Measurements from ENCODE around the gene SPEM1. TPM values are rescaled to one million over a fixed set of nuclear protein-coding genes. Genes with fewer than 3 reads are reported as not detected.
"Not testable (repeated sequence)": the region's sequence is repeated elsewhere in the genome, so short reads cannot be mapped to it uniquely, and the experiment has no call there.

SPEM1 gene
- total RNA-seq, 1 experiment from 2014 or later: not detected

DNA sequence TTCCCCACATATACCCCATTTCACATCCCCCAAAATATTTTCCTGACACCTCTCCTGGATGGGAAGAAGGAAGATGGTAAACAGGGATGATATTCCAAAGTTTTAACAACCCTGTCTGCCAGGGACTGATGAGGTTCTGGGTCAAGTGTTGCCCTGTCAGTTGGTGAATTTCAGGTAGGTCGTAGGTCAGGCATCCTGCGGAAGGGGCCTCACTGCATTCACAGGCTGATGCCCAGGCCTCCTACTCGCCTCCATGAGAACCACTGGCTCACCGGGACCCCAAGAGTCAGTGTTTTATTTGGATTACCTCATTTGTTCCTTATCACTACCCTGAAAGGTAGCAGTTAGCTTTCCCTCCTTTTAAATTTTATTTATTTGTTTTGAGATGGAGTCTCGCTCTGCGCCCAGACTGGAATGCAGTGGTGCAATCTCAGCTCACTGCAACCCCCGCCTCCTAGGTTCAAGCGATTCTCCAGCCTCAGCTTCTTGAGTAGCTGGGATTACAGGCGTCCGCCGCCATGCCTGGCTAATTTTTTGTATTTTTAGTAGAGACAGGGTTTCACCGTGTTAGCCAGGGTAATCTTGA is 48.8 kb downstream of the SPEM1 start:
- Histone ChIP-seq H3K9me3 (no peaks in the 10 kb centered on the region), H3K27me3 (no peaks in the 10 kb centered on the region), H3K36me3 (peaks cover 3% of the 10 kb centered on the region; the same call in 1 of the 2 replicates), H3K4me3 (no peak overlapping the region)
- no peak for DNase-seq

DNA sequence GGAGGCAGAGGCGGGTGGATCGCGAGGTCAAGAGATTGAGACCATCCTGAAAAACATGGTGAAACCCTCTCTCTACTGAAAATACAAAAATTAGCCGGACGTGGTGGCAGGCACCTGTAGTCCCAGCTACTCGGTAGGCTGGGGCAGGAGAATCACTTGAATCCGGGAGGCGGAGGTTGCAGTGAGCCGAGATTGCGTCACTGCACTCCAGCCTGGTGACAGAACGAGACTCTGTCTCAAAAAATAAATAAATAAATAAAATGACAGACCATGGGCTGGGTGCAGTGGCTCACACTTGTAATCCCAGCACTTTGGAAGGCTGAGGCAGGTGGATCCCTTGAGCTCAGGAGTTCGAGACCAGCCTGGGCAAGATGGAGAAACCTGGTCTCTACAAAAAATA is 49.7 kb downstream of the SPEM1 start:
- not testable (repeated sequence) for H3K36me3 ChIP-seq, DNase-seq, H3K9me3 ChIP-seq, H3K27me3 ChIP-seq, H3K4me3 ChIP-seq

DNA sequence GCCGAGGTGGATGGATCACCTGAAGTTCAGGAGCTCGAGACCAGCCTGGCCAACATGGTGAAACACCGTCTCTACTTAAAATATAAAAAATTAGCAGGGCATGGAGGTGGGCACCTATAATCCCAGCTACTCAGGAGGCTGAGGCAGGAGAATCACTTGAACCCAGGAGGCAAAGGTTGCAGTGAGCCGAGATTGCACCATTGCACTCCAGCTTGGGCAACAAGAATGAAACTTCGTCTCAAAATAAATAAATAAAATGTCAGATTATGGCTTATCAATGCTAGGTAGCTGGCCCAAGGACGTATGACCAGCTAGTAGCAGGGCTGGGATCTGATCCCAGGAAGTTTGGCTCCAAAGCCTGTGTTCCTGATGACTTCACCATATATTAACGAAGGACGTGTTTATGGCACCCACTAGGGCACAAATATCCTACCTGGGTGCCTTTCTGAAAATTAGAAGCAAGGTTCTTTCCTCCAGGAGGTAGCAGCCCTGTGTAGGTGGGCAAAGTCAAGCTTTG is 50.4 kb downstream of the SPEM1 start:
- H3K27me3 ChIP-seq, DNase-seq, H3K36me3 ChIP-seq, H3K4me3 ChIP-seq, H3K9me3 ChIP-seq: not testable (repeated sequence)

Other genes with a start within 250 kb of the SPEM1 start
- gene ASGR1, start 241.0 kb upstream of the SPEM1 start, total RNA-seq (2014; rRNA removed; shearing (Covaris generic); ENCODE audit: low replicate concordance): 0.13 TPM in 1 of 2 replicates, not detected in the other
- 7.5 and 15.3 TPM in 2 replicates for gene DLG4, start 200.5 kb upstream of the SPEM1 start, total RNA-seq (2014; rRNA removed; shearing (Covaris generic); ENCODE audit: low replicate concordance)
- gene ACADVL, start 200.4 kb upstream of the SPEM1 start, total RNA-seq (2014; rRNA removed; shearing (Covaris generic); ENCODE audit: low replicate concordance): 240 and 427 TPM in 2 replicates
- 11.5 and 26.2 TPM in 2 replicates for gene DVL2, start 185.8 kb upstream of the SPEM1 start, total RNA-seq (2014; rRNA removed; shearing (Covaris generic); ENCODE audit: low replicate concordance)
- gene PHF23, start 180.9 kb upstream of the SPEM1 start, total RNA-seq (2014; rRNA removed; shearing (Covaris generic); ENCODE audit: low replicate concordance): 34.4 and 62.7 TPM in 2 replicates
- gene GABARAP, start 177.9 kb upstream of the SPEM1 start, total RNA-seq (2014; rRNA removed; shearing (Covaris generic); ENCODE audit: low replicate concordance): 36.7 and 148 TPM in 2 replicates
- gene CTDNEP1, start 168.6 kb upstream of the SPEM1 start, total RNA-seq (2014; rRNA removed; shearing (Covaris generic); ENCODE audit: low replicate concordance): 7.8 and 24.7 TPM in 2 replicates
- 24.1 and 36.4 TPM in 2 replicates for gene ELP5, start 168.1 kb upstream of the SPEM1 start, total RNA-seq (2014; rRNA removed; shearing (Covaris generic); ENCODE audit: low replicate concordance)
- gene CLDN7, start 157.8 kb upstream of the SPEM1 start, total RNA-seq (2014; rRNA removed; shearing (Covaris generic); ENCODE audit: low replicate concordance): not detected in 2 replicates
- gene SLC2A4, start 138.6 kb upstream of the SPEM1 start, total RNA-seq (2014; rRNA removed; shearing (Covaris generic); ENCODE audit: low replicate concordance): not detected in 2 replicates
- gene YBX2, start 125.7 kb upstream of the SPEM1 start, total RNA-seq (2014; rRNA removed; shearing (Covaris generic); ENCODE audit: low replicate concordance): 6.2 and 6.5 TPM in 2 replicates
- gene EIF5A, start 112.7 kb upstream of the SPEM1 start, total RNA-seq (2014; rRNA removed; shearing (Covaris generic); ENCODE audit: low replicate concordance): 1,208 and 1,396 TPM in 2 replicates
- gene GPS2, start 105.0 kb upstream of the SPEM1 start, total RNA-seq (2014; rRNA removed; shearing (Covaris generic); ENCODE audit: low replicate concordance): 37.3 and 55.3 TPM in 2 replicates
- gene NEURL4, start 91.0 kb upstream of the SPEM1 start, total RNA-seq (2014; rRNA removed; shearing (Covaris generic); ENCODE audit: low replicate concordance): 8.5 and 11.7 TPM in 2 replicates
- 0.20 TPM in 1 of 2 replicates, not detected in the other for gene ACAP1, start 83.8 kb upstream of the SPEM1 start, total RNA-seq (2014; rRNA removed; shearing (Covaris generic); ENCODE audit: low replicate concordance)
- 5.0 and 6.5 TPM in 2 replicates for gene KCTD11, start 68.2 kb upstream of the SPEM1 start, total RNA-seq (2014; rRNA removed; shearing (Covaris generic); ENCODE audit: low replicate concordance)
- not detected in 2 replicates for gene TMEM95, start 65.2 kb upstream of the SPEM1 start, total RNA-seq (2014; rRNA removed; shearing (Covaris generic); ENCODE audit: low replicate concordance)
- not detected in 2 replicates for gene TNK1, start 39.2 kb upstream of the SPEM1 start, total RNA-seq (2014; rRNA removed; shearing (Covaris generic); ENCODE audit: low replicate concordance)
- gene PLSCR3, start 25.8 kb upstream of the SPEM1 start, total RNA-seq (2014; rRNA removed; shearing (Covaris generic); ENCODE audit: low replicate concordance): 2.8 and 7.3 TPM in 2 replicates
- 3.6 and 52.0 TPM in 2 replicates for gene TMEM256, start 16.2 kb upstream of the SPEM1 start, total RNA-seq (2014; rRNA removed; shearing (Covaris generic); ENCODE audit: low replicate concordance)
- gene NLGN2, start 12.5 kb upstream of the SPEM1 start, total RNA-seq (2014; rRNA removed; shearing (Covaris generic); ENCODE audit: low replicate concordance): 0.54 and 1.0 TPM in 2 replicates
- gene SPEM2, start 5.3 kb downstream of the SPEM1 start, total RNA-seq (2014; rRNA removed; shearing (Covaris generic); ENCODE audit: low replicate concordance): not detected in 2 replicates
- not detected in 2 replicates for gene SPEM3, start 8.5 kb downstream of the SPEM1 start, total RNA-seq (2014; rRNA removed; shearing (Covaris generic); ENCODE audit: low replicate concordance)
- gene TMEM102, start 15.1 kb downstream of the SPEM1 start, total RNA-seq (2014; rRNA removed; shearing (Covaris generic); ENCODE audit: low replicate concordance): 0.33 and 0.76 TPM in 2 replicates
- not detected in 2 replicates for gene FGF11, start 19.2 kb downstream of the SPEM1 start, total RNA-seq (2014; rRNA removed; shearing (Covaris generic); ENCODE audit: low replicate concordance)
- gene CHRNB1, start 24.7 kb downstream of the SPEM1 start, total RNA-seq (2014; rRNA removed; shearing (Covaris generic); ENCODE audit: low replicate concordance): 0.20 and 6.2 TPM in 2 replicates
- 5.3 and 6.0 TPM in 2 replicates for gene ZBTB4, start 59.3 kb downstream of the SPEM1 start, total RNA-seq (2014; rRNA removed; shearing (Covaris generic); ENCODE audit: low replicate concordance)
- not detected in 2 replicates for gene SLC35G6, start 61.1 kb downstream of the SPEM1 start, total RNA-seq (2014; rRNA removed; shearing (Covaris generic); ENCODE audit: low replicate concordance)
- gene POLR2A, start 64.0 kb downstream of the SPEM1 start, total RNA-seq (2014; rRNA removed; shearing (Covaris generic); ENCODE audit: low replicate concordance): 11.5 and 16.2 TPM in 2 replicates
- gene TNFSF12, start 128.7 kb downstream of the SPEM1 start, total RNA-seq (2014; rRNA removed; shearing (Covaris generic); ENCODE audit: low replicate concordance): 0.33 TPM in 1 of 2 replicates, not detected in the other
- gene TNFSF13, start 138.4 kb downstream of the SPEM1 start, total RNA-seq (2014; rRNA removed; shearing (Covaris generic); ENCODE audit: low replicate concordance): 1.7 TPM in 1 of 2 replicates, not detected in the other
- 85.6 and 106 TPM in 2 replicates for gene SENP3, start 141.6 kb downstream of the SPEM1 start, total RNA-seq (2014; rRNA removed; shearing (Covaris generic); ENCODE audit: low replicate concordance)
- gene CD68, start 159.3 kb downstream of the SPEM1 start, total RNA-seq (2014; rRNA removed; shearing (Covaris generic); ENCODE audit: low replicate concordance): 12.6 and 17.3 TPM in 2 replicates
- 96.0 and 121 TPM in 2 replicates for gene MPDU1, start 163.5 kb downstream of the SPEM1 start, total RNA-seq (2014; rRNA removed; shearing (Covaris generic); ENCODE audit: low replicate concordance)
- gene SOX15, start 169.8 kb downstream of the SPEM1 start, total RNA-seq (2014; rRNA removed; shearing (Covaris generic); ENCODE audit: low replicate concordance): 0.23 TPM in 1 of 2 replicates, not detected in the other
- gene FXR2, start 194.6 kb downstream of the SPEM1 start, total RNA-seq (2014; rRNA removed; shearing (Covaris generic); ENCODE audit: low replicate concordance): 26.8 and 49.5 TPM in 2 replicates
- gene SAT2, start 207.5 kb downstream of the SPEM1 start, total RNA-seq (2014; rRNA removed; shearing (Covaris generic); ENCODE audit: low replicate concordance): 16.0 and 20.1 TPM in 2 replicates
- not detected in 2 replicates for gene SHBG, start 209.8 kb downstream of the SPEM1 start, total RNA-seq (2014; rRNA removed; shearing (Covaris generic); ENCODE audit: low replicate concordance)
- not detected in 2 replicates for gene ATP1B2, start 230.6 kb downstream of the SPEM1 start, total RNA-seq (2014; rRNA removed; shearing (Covaris generic); ENCODE audit: low replicate concordance)